HCT116 (cell line): ENCODE measurements around the gene PRPF40B. TPM values are rescaled to one million over a fixed set of nuclear protein-coding genes. Genes with fewer than 3 reads are reported as not detected.

Source experiments
- ATAC-seq: fragments of 200-7000 bp; cut with Tn5 transposase; 2 replicates; pipeline ENCODE4 v1.9.1; 2020; ENCODE audit warnings: mild to moderate bottlenecking, moderate library complexity
- BruUV-seq: library from RNA; stranded (reverse); fragments of 400-500 nt; replicated peaks from 2 replicates; lab custom pipeline; 2021; lab: Mats Ljungman, UMichigan
- CTCF ChIA-PET: fragments of 300-600 bp; sonication (Branson Sonifier 250); formaldehyde crosslinking; loops from one replicate; lab custom pipeline; 2021; ENCODE audit warnings: antibody characterized with exemption; lab: Charles Lee
- POLR2A ChIA-PET: fragments of 300-600, 350-600 bp; sonication (Branson Sonifier 250); formaldehyde crosslinking; loops from one replicate; lab custom pipeline; 2021; ENCODE audit warnings: antibody characterized with exemption; lab: Charles Lee
- RAD21 ChIA-PET, 2 experiments: fragments of 300-600 bp; sonication (Branson Sonifier 250); formaldehyde crosslinking; loops; one replicate each; lab custom pipeline; 2023; ENCODE audit warnings: low total read pairs in 2 of 2; ENCODE audit not compliant: uncharacterized antibody in 2 of 2, unreplicated experiment in 2 of 2, low non-redundant PET in 1 of 2; lab: Charles Lee
- DNase-seq: peaks from one replicate; pipeline ENCODE4 v3.0.0-alpha.2; 2010; ENCODE audit warnings: low read depth, low spot score
- H2AFZ ChIP-seq: fragments of 200-600 bp; shearing (Covaris generic), sonication (generic); 2 replicates; pipeline ENCODE4 v1.6.1; 2017; ENCODE audit warnings: low read depth, mixed run types, mixed read lengths, antibody characterized with exemption, low read length; ENCODE audit not compliant: poor library complexity, severe bottlenecking
- H3K27ac ChIP-seq: 2 replicates; pipeline ENCODE4 v1.5.1; 2012; ENCODE audit warnings: low read depth, low read length
- H3K27me3 ChIP-seq: fragments of 200-600 bp; sonication (generic); 2 replicates; pipeline ENCODE4 v1.6.1; 2016; ENCODE audit warnings: mixed run types, low read length, mixed read lengths; ENCODE audit not compliant: insufficient read depth
- H3K36me3 ChIP-seq, 2 experiments: fragments of 200-500 bp in 1 of 2; fragments of 200-600 bp in 1 of 2; sonication (Bioruptor generic) in 1 of 2; sonication (generic) in 1 of 2; 2 replicates each; pipeline versions ENCODE4 v1.5.1 to v1.6.1; 2014 to 2016; ENCODE audit warnings: low read length in 2 of 2, inconsistent platforms in 1 of 2, mixed read lengths in 1 of 2, mixed run types in 1 of 2; ENCODE audit not compliant: insufficient read depth in 2 of 2, control insufficient read depth in 1 of 2
- H3K4me1 ChIP-seq, 2 experiments: fragments of 200-600 bp in 1 of 2; sonication (generic) in 1 of 2; 2 replicates each; pipeline versions ENCODE4 v1.5.1 to v1.6.1; 2012 to 2017; ENCODE audit warnings: low read length in 2 of 2, inconsistent platforms in 1 of 2, mild to moderate bottlenecking in 1 of 2, mixed read lengths in 1 of 2, mixed run types in 1 of 2, moderate library complexity in 1 of 2; ENCODE audit not compliant: insufficient read depth in 2 of 2, control insufficient read depth in 1 of 2
- H3K4me2 ChIP-seq: fragments of 200-600 bp; sonication (generic); 2 replicates; pipeline ENCODE4 v1.6.1; 2017; ENCODE audit warnings: mixed run types, low read length, mixed read lengths
- H3K4me3 ChIP-seq, 2 experiments: fragments of 200-600 bp in 1 of 2; sonication (generic) in 1 of 2; replicated peaks in 1 of 2; 2 replicates each; pipeline ENCODE4 v1.5.1; 2011 to 2016; ENCODE audit warnings: low read length in 2 of 2, control low read depth in 1 of 2, low read depth in 1 of 2, mild to moderate bottlenecking in 1 of 2, mixed read lengths in 1 of 2, mixed run types in 1 of 2
- H3K79me2 ChIP-seq: fragments of 200-600 bp; sonication (generic); 2 replicates; pipeline ENCODE4 v1.6.1; 2017; ENCODE audit warnings: mild to moderate bottlenecking, mixed run types, low read length, moderate library complexity, mixed read lengths; ENCODE audit not compliant: insufficient read depth
- H3K9ac ChIP-seq: fragments of 200-600 bp; sonication (generic); 2 replicates; pipeline ENCODE4 v1.6.1; 2016; ENCODE audit warnings: low read length, mixed read lengths
- H3K9me2 ChIP-seq: fragments of 200-600 bp; sonication (generic), shearing (Covaris generic); 2 replicates; pipeline ENCODE4 v1.6.1; 2017; ENCODE audit warnings: mixed run types, mild to moderate bottlenecking, moderate library complexity; ENCODE audit not compliant: insufficient read depth
- H3K9me3 ChIP-seq, 2 experiments: fragments of 200-500 bp in 1 of 2; fragments of 200-600 bp in 1 of 2; sonication (Bioruptor generic) in 1 of 2; sonication (generic) in 1 of 2; 2 replicates each; pipeline ENCODE4 v1.6.1; 2014 to 2017; ENCODE audit warnings: low read length in 2 of 2, mixed read lengths in 2 of 2, inconsistent platforms in 1 of 2, low read depth in 1 of 2, mild to moderate bottlenecking in 1 of 2, mixed run types in 1 of 2, moderate library complexity in 1 of 2; ENCODE audit not compliant: control insufficient read depth in 1 of 2, insufficient read depth in 1 of 2
- H4K20me1 ChIP-seq: fragments of 200-600 bp; sonication (generic), shearing (Covaris generic); 2 replicates; pipeline ENCODE4 v1.6.1; 2017; ENCODE audit warnings: mixed run types, mild to moderate bottlenecking, moderate library complexity; ENCODE audit not compliant: insufficient read depth
- CBX3 ChIP-seq: IDR thresholded peaks from 2 replicates; pipeline ENCODE4 v1.6.1; 2012; ENCODE audit warnings: low read depth
- CEBPB ChIP-seq: IDR thresholded peaks from 2 replicates; pipeline ENCODE4 v1.6.1; 2012; ENCODE audit warnings: low read depth
- ELF1 ChIP-seq: IDR thresholded peaks from 2 replicates; pipeline ENCODE4 v1.6.1; 2012; ENCODE audit warnings: low read depth, borderline replicate concordance
- EZH2 ChIP-seq: fragments of 200-600 bp; sonication (generic); IDR thresholded peaks from 2 replicates; pipeline ENCODE4 v1.6.1; 2017; ENCODE audit warnings: antibody characterized with exemption, mixed run types
- FOSL1 ChIP-seq: IDR thresholded peaks from 2 replicates; pipeline ENCODE4 v1.6.1; 2012; ENCODE audit warnings: low read depth
- MAX ChIP-seq: IDR thresholded peaks from 2 replicates; pipeline ENCODE4 v1.6.1; 2012
- RAD21 ChIP-seq: IDR thresholded peaks from 2 replicates; pipeline ENCODE4 v1.6.1; 2012; ENCODE audit warnings: low read depth, mild to moderate bottlenecking
- SRF ChIP-seq: IDR thresholded peaks from 2 replicates; pipeline ENCODE4 v1.6.1; 2012; ENCODE audit warnings: low read depth
- YY1 ChIP-seq: IDR thresholded peaks from 2 replicates; pipeline ENCODE4 v1.6.1; 2011; ENCODE audit warnings: low read length, low read depth, moderate library complexity, mild to moderate bottlenecking; ENCODE audit not compliant: insufficient replicate concordance; ENCODE audit errors: extremely low read depth
- ZNF274 ChIP-seq: fragments of 200-500 bp; sonication (Bioruptor generic); IDR thresholded peaks from 2 replicates; pipeline ENCODE4 v1.6.1; 2014; ENCODE audit warnings: mild to moderate bottlenecking, low read depth, low read length, inconsistent platforms
- intact Hi-C: fragments of 100-400 bp; cut with micrococcal nuclease; formaldehyde crosslinking; loops from 2 replicates; pipeline ENCODE4 v1.10.0; 2022
- total RNA-seq: library from RNA; stranded (reverse); gene quantifications from one replicate; pipeline ENCODE4 v1.2.1, GENCODE V29; 2021; ENCODE audit not compliant: unreplicated experiment
- TF ChIP-seq, protein P1 (sequence below), 3 experiments: fragments of 200-600 bp in 1 of 3; sonication (generic) in 1 of 3; IDR thresholded peaks in 2 of 3; conservative IDR thresholded peaks in 1 of 3; 2 replicates each; pipeline ENCODE4 v1.5.1; 2012 to 2017; ENCODE audit warnings: low read depth in 2 of 3, low read length in 2 of 3, antibody characterized with exemption in 1 of 3, borderline replicate concordance in 1 of 3, control low read depth in 1 of 3, mild to moderate bottlenecking in 1 of 3, mixed read lengths in 1 of 3, mixed run types in 1 of 3, moderate library complexity in 1 of 3; ENCODE audit not compliant: insufficient read depth in 1 of 3
- TF ChIP-seq, protein P2 (sequence below): IDR thresholded peaks from 2 replicates; pipeline ENCODE4 v1.6.1; 2012

The PRPF40B gene
- total RNA-seq, 1 experiment from 2014 or later, result 29.0 TPM

- ChIA-PET POLR2A (no interaction called here), RAD21 (no interaction called here)
These were observed 51.1 kb downstream of the PRPF40B start for GRCh38 chr12:49674318-49674981.

DNA sequence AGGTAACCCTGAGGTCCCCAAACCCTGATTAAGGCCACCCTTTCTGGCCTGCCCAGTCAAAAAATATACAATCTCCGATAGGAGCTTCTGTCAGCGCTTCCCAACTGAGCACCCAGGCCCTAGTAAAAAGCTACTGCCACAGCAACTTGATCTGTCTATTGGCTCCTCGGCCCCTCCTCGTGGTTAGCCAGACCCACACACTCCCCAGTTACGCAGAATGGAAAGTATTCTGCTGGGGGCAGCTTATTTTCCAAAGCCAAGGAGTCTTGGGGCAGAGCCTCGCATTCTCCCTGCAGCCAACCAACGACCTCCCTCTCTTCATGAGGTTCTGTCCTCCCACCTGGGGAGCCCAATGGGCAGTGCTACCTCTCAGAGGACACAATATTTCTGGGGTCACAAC, 51.8 kb downstream of the PRPF40B start:
- ATAC-seq (no peak), DNase-seq (no peak)
- Histone ChIP-seq H3K4me1 (no peaks in the 10 kb centered on the region), H2AFZ (no peak overlapping the region), H3K79me2 (no peaks in the 10 kb centered on the region), H3K27me3 (no peaks in the 10 kb centered on the region), H3K4me3 (no peak overlapping the region), H3K36me3 (no peaks in the 10 kb centered on the region)
- BruUV-seq, result no TSS peak
- RAD21 ChIA-PET, result no interaction called here
- POLR2A ChIA-PET, result interaction anchor here (1.5 kb wide), 1 partner anchor 66 kb away, joined by 3 read pairs; the partner anchor contains the start of gene TMBIM6
- intact Hi-C loops, result no loop called here
- no peak for TF ChIP-seq MAX
- TF ChIP-seq, protein P1, sequence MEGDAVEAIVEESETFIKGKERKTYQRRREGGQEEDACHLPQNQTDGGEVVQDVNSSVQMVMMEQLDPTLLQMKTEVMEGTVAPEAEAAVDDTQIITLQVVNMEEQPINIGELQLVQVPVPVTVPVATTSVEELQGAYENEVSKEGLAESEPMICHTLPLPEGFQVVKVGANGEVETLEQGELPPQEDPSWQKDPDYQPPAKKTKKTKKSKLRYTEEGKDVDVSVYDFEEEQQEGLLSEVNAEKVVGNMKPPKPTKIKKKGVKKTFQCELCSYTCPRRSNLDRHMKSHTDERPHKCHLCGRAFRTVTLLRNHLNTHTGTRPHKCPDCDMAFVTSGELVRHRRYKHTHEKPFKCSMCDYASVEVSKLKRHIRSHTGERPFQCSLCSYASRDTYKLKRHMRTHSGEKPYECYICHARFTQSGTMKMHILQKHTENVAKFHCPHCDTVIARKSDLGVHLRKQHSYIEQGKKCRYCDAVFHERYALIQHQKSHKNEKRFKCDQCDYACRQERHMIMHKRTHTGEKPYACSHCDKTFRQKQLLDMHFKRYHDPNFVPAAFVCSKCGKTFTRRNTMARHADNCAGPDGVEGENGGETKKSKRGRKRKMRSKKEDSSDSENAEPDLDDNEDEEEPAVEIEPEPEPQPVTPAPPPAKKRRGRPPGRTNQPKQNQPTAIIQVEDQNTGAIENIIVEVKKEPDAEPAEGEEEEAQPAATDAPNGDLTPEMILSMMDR (IDR thresholded peaks at IDR 0.05 in 2 of 3, conservative IDR thresholded peaks at IDR 0.05 in 1 of 3; ENCODE audit: borderline replicate concordance in 1 of 3, insufficient read depth in 1 of 3, low read depth in 2 of 3, low read length in 2 of 3), result no peak
- TF ChIP-seq, all 23 proteins: peak for 0
- no peaks in the 10 kb centered on the region for H3K9me3 ChIP-seq
- H3K9me2 ChIP-seq, result no peaks in the 10 kb centered on the region
- no peaks in the 10 kb centered on the region for H4K20me1 ChIP-seq
- no peak overlapping the region for H3K9ac ChIP-seq
- H3K4me2 ChIP-seq, result no peak overlapping the region
- no peak overlapping the region for H3K27ac ChIP-seq
- CTCF ChIA-PET, result interaction anchor here (1.3 kb wide), 1 partner anchor 66 kb away, joined by 3 read pairs; the partner anchor contains the start of gene TMBIM6

More at GRCh38 chr12:49674318-49674981, 51.1 kb downstream of the PRPF40B start:
- Histone ChIP-seq H3K9ac (no peak overlapping the region), H3K79me2 (no peaks in the 10 kb centered on the region), H3K4me2 (no peak overlapping the region), H3K27me3 (no peaks in the 10 kb centered on the region), H3K9me2 (no peaks in the 10 kb centered on the region), H3K9me3 (no peaks in the 10 kb centered on the region), H3K4me1 (no peaks in the 10 kb centered on the region), H3K27ac (no peak overlapping the region), H3K4me3 (no peak overlapping the region), H4K20me1 (no peaks in the 10 kb centered on the region), H2AFZ (no peak overlapping the region), H3K36me3 (no peaks in the 10 kb centered on the region)
- DNase-seq (no peak), ATAC-seq (no peak)
- intact Hi-C loops, result no loop called here
- no TSS peak for BruUV-seq
- CTCF ChIA-PET, result interaction anchor here (1.3 kb wide), 1 partner anchor 67 kb away, joined by 3 read pairs; the partner anchor contains the start of gene TMBIM6
- TF ChIP-seq YY1 (no peak), RAD21 (no peak), ZNF274 (no peak), ELF1 (no peak), CBX3 (no peak), EZH2 (no peak), CEBPB (no peak), FOSL1 (no peak), SRF (no peak)
- TF ChIP-seq, protein P2, sequence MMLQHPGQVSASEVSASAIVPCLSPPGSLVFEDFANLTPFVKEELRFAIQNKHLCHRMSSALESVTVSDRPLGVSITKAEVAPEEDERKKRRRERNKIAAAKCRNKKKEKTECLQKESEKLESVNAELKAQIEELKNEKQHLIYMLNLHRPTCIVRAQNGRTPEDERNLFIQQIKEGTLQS, result no peak
